K562 (cell line): Measurements from ENCODE around the gene MYCN. TPM values are rescaled to one million over a fixed set of nuclear protein-coding genes. Genes with fewer than 3 reads are reported as not detected.

Experiments
- ARID4B ChIP-seq: sonication (generic); formaldehyde crosslinking; IDR thresholded peaks from 2 replicates; pipeline ENCODE4 v1.8.0; 2022; ENCODE audit warnings: mild to moderate bottlenecking, missing genetic modification reagents
- CLOCK ChIP-seq: fragments of 250-450 bp; sonication (Bioruptor Pico); IDR thresholded peaks from 2 replicates; pipeline ENCODE4 v1.4.0; 2020; ENCODE audit warnings: mild to moderate bottlenecking, moderate library complexity, borderline replicate concordance
- ERF ChIP-seq: fragments of 450-650 bp; formaldehyde crosslinking; IDR thresholded peaks from 2 replicates; pipeline ENCODE4 v1.4.0; 2020; ENCODE audit warnings: mild to moderate bottlenecking, mixed read lengths
- EZH2 ChIP-seq: IDR thresholded peaks from 2 replicates; pipeline ENCODE4 v1.6.1; 2012; ENCODE audit warnings: low read depth, mild to moderate bottlenecking, inconsistent platforms, low read length, borderline replicate concordance
- SREBF1 ChIP-seq: fragments of 150-350 bp; IDR thresholded peaks from 2 replicates; pipeline ENCODE4 v1.6.1; 2014; ENCODE audit warnings: antibody characterized with exemption, low read depth, low read length, borderline replicate concordance
- THRB ChIP-seq: fragments of 450-650 bp; formaldehyde crosslinking; conservative IDR thresholded peaks from 2 replicates; pipeline ENCODE4 v1.4.0; 2022; ENCODE audit warnings: mild to moderate bottlenecking, missing genetic modification characterization
- ZBTB49 ChIP-seq: sonication (generic); formaldehyde crosslinking; IDR thresholded peaks from 2 replicates; pipeline ENCODE4 v1.8.0; 2022; ENCODE audit warnings: missing genetic modification reagents, mild to moderate bottlenecking, borderline replicate concordance
- ZNF311 ChIP-seq: fragments of 250-450 bp; sonication (Bioruptor Pico); IDR thresholded peaks from 2 replicates; pipeline ENCODE4 v1.4.0; 2020; ENCODE audit warnings: mild to moderate bottlenecking, moderate library complexity
- ZNF512 ChIP-seq: IDR thresholded peaks from 2 replicates; pipeline ENCODE4 v1.6.1; 2016; ENCODE audit warnings: missing genetic modification characterization, missing compliant biosample characterization
- ZNF699 ChIP-seq: fragments of 250-450 bp; sonication (Bioruptor Pico); IDR thresholded peaks from 2 replicates; pipeline ENCODE4 v1.8.0; 2021; ENCODE audit warnings: mild to moderate bottlenecking, moderate library complexity; ENCODE audit not compliant: insufficient replicate concordance
- polyA plus RNA-seq, 8 experiments: library from polyadenylated mRNA; depleted of rRNA in 4 of 8; stranded (reverse) in 5 of 8; unstranded in 3 of 8; fragments of >200 nt; fragmentation: Nextera tagmentation in 2 of 8; fragmentation: Illumina TruSeq in 1 of 8; extraction: Ambion mirVana in 2 of 8; extraction: Trizol in 1 of 8; gene quantifications; 2 replicates each; pipeline versions ENCODE4 v1.2.1 to v1.2.3, GENCODE V29; 2011 to 2014; ENCODE audit warnings: inconsistent platforms in 1 of 8, missing spikeins in 1 of 8
- total RNA-seq, 7 experiments: library from RNA; depleted of rRNA in 6 of 7; stranded (reverse); fragments of >200 nt in 6 of 7; fragmentation: Illumina TruSeq in 2 of 7; extraction: Trizol in 2 of 7; gene quantifications; 2 replicates each; pipeline versions ENCODE4 v1.2.1 to v1.2.3, GENCODE V29; 2011 to 2021; ENCODE audit warnings: low replicate concordance in 1 of 7

Gene MYCN
- total and polyA plus RNA-seq, 9 of the 15 experiments (the other 6 are each of a cell fraction or from before 2014, with no cell fraction given), result not detected

- TF ChIP-seq ARID4B (CRISPR knock-in tag) (no peak), CLOCK (no peak), ZNF699 (CRISPR knock-in tag) (no peak), ZNF512 (tag) (no peak), SREBF1 (no peak), ZBTB49 (CRISPR knock-in tag) (no peak), ZNF311 (CRISPR knock-in tag) (no peak), THRB (CRISPR knock-in tag) (no peak), ERF (CRISPR knock-in tag) (no peak), EZH2 (no peak)
These were observed 7.8 kb upstream of the MYCN start (continued) for GRCh38 chr2:15932394-15933183.
